ENCODE results near the gene INVS.
"Not testable (repeated sequence)": the region's sequence is repeated elsewhere in the genome, so short reads cannot be mapped to it uniquely, and the experiment has no call there.

INVS gene

DNA sequence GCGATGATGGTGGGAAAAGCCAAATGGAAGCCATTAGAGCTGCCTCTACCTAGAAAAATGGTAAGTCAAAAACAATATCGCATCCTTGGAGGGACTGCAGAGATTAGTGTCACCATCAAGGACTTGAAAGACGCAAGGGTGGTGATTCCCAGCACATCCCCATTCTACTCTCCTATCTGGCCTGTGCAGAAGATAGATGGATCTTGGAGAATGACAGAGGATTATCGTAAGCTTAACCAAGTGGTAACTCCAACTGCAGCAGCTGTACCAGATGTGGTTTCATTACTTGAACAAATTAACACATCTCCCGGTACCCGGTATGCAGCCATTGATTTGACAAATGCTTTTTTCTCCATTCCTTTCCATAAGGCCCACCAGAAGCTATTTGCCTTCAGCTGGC, 24.1 kb upstream of the INVS start:
- H3K4me3 ChIP-seq = no peak overlapping the region
- no peak overlapping the region for H3K9ac ChIP-seq
- peaks cover 0 to 40% (median 22%) of the 10 kb centered on the region in 11 experiments; a peak in 17 of 22 replicates for H3K9me3 ChIP-seq (replicated peaks in 1 of 11)
- H3K36me3 ChIP-seq = peaks cover 14 to 64% (median 44%) of the 10 kb centered on the region in 11 experiments; a peak in 21 of 22 replicates
- no peak overlapping the region for H3K27ac ChIP-seq
- H4K20me1 ChIP-seq = peaks cover 10 to 100% (median 80%) of the 10 kb centered on the region in 11 experiments; a peak in 20 of 22 replicates
- no peaks in the 10 kb centered on the region for H3K27me3 ChIP-seq
- TF ChIP-seq Cebpa-rat (IDR thresholded peaks at IDR 0.05) = no peak
- peaks cover 0 to 27% (median 0%) of the 10 kb centered on the region in 10 experiments; a peak in 2 of 20 replicates for H3K4me1 ChIP-seq
- no peak overlapping the region for H3K4me2 ChIP-seq

DNA sequence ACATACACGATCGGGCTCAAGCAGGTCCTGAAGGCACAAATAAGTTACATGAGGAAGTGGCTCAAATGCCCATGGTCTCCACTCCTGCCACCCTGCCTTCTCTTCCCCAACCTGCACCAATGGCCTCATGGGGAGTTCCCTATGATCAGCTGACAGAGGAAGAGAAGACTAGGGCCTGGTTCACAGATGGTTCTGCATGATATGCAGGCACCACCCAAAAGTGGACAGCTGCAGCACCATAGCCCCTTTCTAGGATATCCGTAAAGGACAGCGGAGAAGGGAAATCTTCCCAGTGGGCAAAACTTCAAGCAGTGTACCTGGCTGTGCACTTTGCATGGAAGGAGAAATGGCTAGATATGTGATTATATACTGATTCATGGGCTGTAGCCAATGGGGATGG, 22.8 kb upstream of the INVS start:
- peaks cover 0 to 25% (median under 1%) of the 10 kb centered on the region in 10 experiments; a peak in 5 of 20 replicates for H3K4me1 ChIP-seq
- not testable (repeated sequence) for H3K27me3 ChIP-seq, H3K4me3 ChIP-seq, H3K9ac ChIP-seq, H3K27ac ChIP-seq
- H3K36me3 ChIP-seq = peaks cover 13 to 54% (median 46%) of the 10 kb centered on the region in 11 experiments; a peak in 21 of 22 replicates
- H4K20me1 ChIP-seq = peaks cover 19 to 100% (median 87%) of the 10 kb centered on the region in 11 experiments; a peak in 21 of 22 replicates
- H3K4me2 ChIP-seq = peak overlapping the region in 1 of 11 experiments; percentile 44; a peak in 1 of 22 replicates
- peaks cover 0 to 33% (median 17%) of the 10 kb centered on the region in 11 experiments; a peak in 17 of 22 replicates for H3K9me3 ChIP-seq (replicated peaks in 1 of 11)

- Histone ChIP-seq H3K36me3 (peaks cover 0 to 15% (median 12%) of the 10 kb centered on the region in 11 experiments; a peak in 15 of 22 replicates), H3K9ac (no peak overlapping the region), H4K20me1 (peaks cover 77 to 100% (median 97%) of the 10 kb centered on the region in 11 experiments), H3K27me3 (no peaks in the 10 kb centered on the region), H3K27ac (peak overlapping the region in 1 of 11 experiments; percentile 76; a peak in 3 of 22 replicates), H3K4me1 (peaks cover 37 to 73% (median 64%) of the 10 kb centered on the region in 10 experiments), H3K9me3 (replicated peaks in 1 of 11) (peaks cover 0 to 8% (median 3%) of the 10 kb centered on the region in 11 experiments; a peak in 7 of 22 replicates), H3K4me3 (no peak overlapping the region), H3K4me2 (peak overlapping the region; percentile 35 to 91 (median 71); a peak in 18 of 22 replicates)
- TF ChIP-seq Cebpa-rat (IDR thresholded peaks at IDR 0.05) = no peak
Observed at GRCh38 chr9:100082782-100083181, 16.3 kb upstream of the INVS start.

- Histone ChIP-seq H3K27ac (peak overlapping the region in 10 of 11 experiments; percentile 16 to 76 (median 50); a peak in 18 of 22 replicates), H3K4me3 (peak overlapping the region in 9 of 10 experiments; percentile 3 to 51 (median 16); a peak in 8 of 20 replicates), H3K4me2 (peak overlapping the region; percentile 61 to 91 (median 77)), H3K36me3 (peaks cover 0 to 9% (median 4%) of the 10 kb centered on the region in 11 experiments; a peak in 10 of 22 replicates), H3K27me3 (no peaks in the 10 kb centered on the region), H3K9ac (peak overlapping the region in 10 of 11 experiments; percentile 19 to 73 (median 36); a peak in 14 of 22 replicates), H4K20me1 (peaks cover 85 to 100% (median 99%) of the 10 kb centered on the region in 11 experiments), H3K9me3 (replicated peaks in 1 of 11) (peaks cover 0 to under 1% (median 0%) of the 10 kb centered on the region in 11 experiments; a peak in 2 of 22 replicates), H3K4me1 (peaks cover 44 to 81% (median 72%) of the 10 kb centered on the region in 10 experiments)
- no peak for TF ChIP-seq Cebpa-rat (IDR thresholded peaks at IDR 0.05)
Observed at GRCh38 chr9:100083448-100084127, 15.5 kb upstream of the INVS start.

- no peaks in the 10 kb centered on the region for H3K9me3 ChIP-seq (replicated peaks in 1 of 11)
- H3K27me3 ChIP-seq = no peaks in the 10 kb centered on the region
- H3K9ac ChIP-seq = peak overlapping the region in 10 of 11 experiments; percentile 11 to 73 (median 36); a peak in 13 of 22 replicates
- peaks cover 44 to 83% (median 73%) of the 10 kb centered on the region in 10 experiments for H3K4me1 ChIP-seq
- TF ChIP-seq Cebpa-rat (IDR thresholded peaks at IDR 0.05) = no peak
- H3K4me2 ChIP-seq = peak overlapping the region; percentile 61 to 91 (median 77)
- H4K20me1 ChIP-seq = peaks cover 85 to 100% (median 99%) of the 10 kb centered on the region in 11 experiments
- peak overlapping the region in 10 of 11 experiments; percentile 16 to 76 (median 50); a peak in 17 of 22 replicates for H3K27ac ChIP-seq
- peak overlapping the region in 7 of 10 experiments; percentile 4 to 51 (median 25); a peak in 5 of 20 replicates for H3K4me3 ChIP-seq
- peaks cover 0 to 5% (median 0%) of the 10 kb centered on the region in 11 experiments; a peak in 5 of 22 replicates for H3K36me3 ChIP-seq
Observed at GRCh38 chr9:100084128-100084453, 15.0 kb upstream of the INVS start.

DNA sequence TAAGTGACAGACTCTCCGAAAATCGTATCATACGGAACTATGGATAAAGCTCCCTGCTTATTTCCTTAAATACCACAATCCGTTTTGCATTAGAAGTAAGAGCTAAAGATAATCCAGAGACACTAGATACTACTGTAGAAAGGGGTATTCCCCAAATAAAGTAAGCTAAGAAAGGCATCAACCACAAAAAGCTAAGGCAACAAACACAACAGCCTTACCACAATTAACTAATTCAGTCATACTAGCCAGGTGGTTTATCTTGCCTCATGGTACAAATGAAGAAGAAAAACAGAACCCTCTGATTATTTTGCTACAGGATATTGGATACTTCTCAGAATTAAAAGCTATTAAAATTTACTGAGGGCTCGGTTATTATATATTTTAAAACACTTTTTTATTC, 14.3 kb upstream of the INVS start:
- Histone ChIP-seq H3K27ac (peak overlapping the region in 8 of 11 experiments; percentile 8 to 76 (median 54); a peak in 11 of 22 replicates), H3K36me3 (peaks cover 0 to 3% (median 0%) of the 10 kb centered on the region in 11 experiments; a peak in 1 of 22 replicates), H3K4me1 (peaks cover 44 to 83% (median 73%) of the 10 kb centered on the region in 10 experiments), H3K4me3 (peak overlapping the region in 2 of 10 experiments; percentile 16 to 49; a peak in 3 of 20 replicates), H4K20me1 (peaks cover 79 to 100% (median 99%) of the 10 kb centered on the region in 11 experiments), H3K27me3 (no peaks in the 10 kb centered on the region), H3K9me3 (replicated peaks in 1 of 11) (no peaks in the 10 kb centered on the region), H3K4me2 (peak overlapping the region; percentile 61 to 91 (median 77)), H3K9ac (peak overlapping the region in 5 of 11 experiments; percentile 4 to 73 (median 24); a peak in 5 of 22 replicates)
- no peak for TF ChIP-seq Cebpa-rat (IDR thresholded peaks at IDR 0.05)

- Histone ChIP-seq H3K27ac (no peak overlapping the region), H3K9ac (no peak overlapping the region), H3K36me3 (peaks cover 0 to 7% (median 0%) of the 10 kb centered on the region in 11 experiments; a peak in 3 of 22 replicates), H3K4me2 (peak overlapping the region in 8 of 11 experiments; percentile 13 to 80 (median 52); a peak in 10 of 22 replicates), H4K20me1 (peaks cover 74 to 100% (median 100%) of the 10 kb centered on the region in 11 experiments), H3K4me1 (peaks cover 44 to 92% (median 72%) of the 10 kb centered on the region in 10 experiments), H3K4me3 (no peak overlapping the region), H3K27me3 (no peaks in the 10 kb centered on the region), H3K9me3 (replicated peaks in 1 of 11) (no peaks in the 10 kb centered on the region)
- TF ChIP-seq Cebpa-rat (IDR thresholded peaks at IDR 0.05) = no peak
Observed at GRCh38 chr9:100086097-100086635, 12.9 kb upstream of the INVS start.

DNA sequence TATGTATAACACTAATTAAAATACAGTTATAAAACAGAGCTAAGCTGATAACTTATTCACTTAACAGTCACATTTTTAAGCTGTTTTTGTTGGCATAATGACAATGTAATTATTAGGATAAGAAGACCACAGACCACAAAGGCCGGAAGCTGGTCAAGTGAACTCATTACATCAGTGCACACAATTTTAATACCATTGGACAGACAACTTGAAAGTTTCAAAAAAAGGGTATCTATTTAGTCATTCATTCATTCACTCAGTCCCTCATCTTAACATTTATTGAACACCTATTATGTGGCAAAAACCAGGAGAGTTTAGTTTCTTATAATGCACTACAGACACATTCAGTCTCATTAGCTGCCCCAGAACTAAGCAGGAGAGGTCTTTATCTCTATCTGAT, 11.8 kb upstream of the INVS start:
- TF ChIP-seq Cebpa-rat (IDR thresholded peaks at IDR 0.05) = no peak
- H3K36me3 ChIP-seq = peaks cover 0 to 14% (median 0%) of the 10 kb centered on the region in 11 experiments; a peak in 3 of 22 replicates
- peaks cover 44 to 83% (median 63%) of the 10 kb centered on the region in 10 experiments for H3K4me1 ChIP-seq
- H3K27me3 ChIP-seq = no peaks in the 10 kb centered on the region
- no peak overlapping the region for H3K4me3 ChIP-seq
- H4K20me1 ChIP-seq = peaks cover 73 to 100% (median 100%) of the 10 kb centered on the region in 11 experiments
- H3K9ac ChIP-seq = no peak overlapping the region
- no peak overlapping the region for H3K27ac ChIP-seq
- peak overlapping the region; percentile 27 to 59 (median 50) for H3K4me2 ChIP-seq
- no peaks in the 10 kb centered on the region for H3K9me3 ChIP-seq (replicated peaks in 1 of 11)

Data from BLaER1 treated with 17β-estradiol and CSF1 and Interleukin-3, amounts not matched to agents 10 nM and 100 nM (cell line).